Heart left ventricle (tissue), 13 donors: ENCODE measurements around the gene RTN4RL2.

ENCODE experiments used
- CTCF ChIP-seq, 12 donors: fragments of 200-600 bp; sonication (generic) in 4 of 12; IDR thresholded peaks; one replicate each; pipeline versions ENCODE4 v1.5.0 to v1.8.0; 2018 to 2022; ENCODE audit warnings: antibody characterized with exemption in 12 of 12, mild to moderate bottlenecking in 5 of 12
- POLR2A ChIP-seq, 2 donors: fragments of 450-650 bp; IDR thresholded peaks; one replicate each; pipeline ENCODE4 v1.6.1; 2017; ENCODE audit warnings: antibody characterized with exemption in 2 of 2, mild to moderate bottlenecking in 2 of 2, moderate library complexity in 2 of 2
- donor health status: ischemic (EF 13 %, LVEDD 7.1; RV severe dilation, severe dysfunction).
- donor health status: DM: no; HTN: yes; CAD: no.
- donor health status: DM: no; HTN: no; CAD: no.
- donor health status: ischemic (EF 25% LVEDD 6.9; RV normal size, moderate dysfunction).
- donor health status: ischemic (EF 25% LVEDD 5.7; RV mildly dilated, moderate dysfunction).
- donor health status: ischemic (EF 35%, LVEDD 5.7; RV mildly dilated, moderate dysfunction).
- donor health status: nonischemic (EF 11% LVEDD 7.7; RV severe dilation, severe dysfunction).
- donor health status: DM: yes; HTN: yes; CAD: no.
- donor health status: PGD.
- donor health status: ischemic (EF 29% LVEDD 5.4; RV normal size, mild dysfunction).
- donor health status: nonischemic (EF 23%, LVEDD 6.1; RV moderate dilation, normal function).

- TF ChIP-seq CTCF (IDR thresholded peaks at IDR 0.05) (no peak), POLR2A (IDR thresholded peaks at IDR 0.05) (no peak)
Observed at GRCh38 chr11:57440744-57441414, 19.4 kb upstream of the RTN4RL2 start.
